Immature natural killer cell (primary cell): ENCODE measurements around the gene TBC1D4. TPM values are rescaled to one million over a fixed set of nuclear protein-coding genes. Genes with fewer than 3 reads are reported as not detected.
"Not testable (repeated sequence)": the region's sequence is repeated elsewhere in the genome, so short reads cannot be mapped to it uniquely, and the experiment has no call there.

Experiments used
- DNase-seq, 3 donors: peaks; one replicate each; pipeline ENCODE4 v3.0.0; 2022; ENCODE audit warnings: mixed read lengths in 1 of 3
- H3K27ac Mint-ChIP-seq, 6 donors: one replicate each; pipeline ENCODE4 v1.8.0; 2020; ENCODE audit warnings: mixed read lengths in 6 of 6, mild to moderate bottlenecking in 5 of 6, inconsistent platforms in 4 of 6, moderate library complexity in 3 of 6
- H3K27me3 Mint-ChIP-seq, 3 donors: one replicate each; pipeline ENCODE4 v1.8.0; 2020 to 2021; ENCODE audit warnings: low read depth in 3 of 3, mild to moderate bottlenecking in 3 of 3, mixed read lengths in 3 of 3, moderate library complexity in 3 of 3, inconsistent platforms in 1 of 3
- H3K36me3 Mint-ChIP-seq, 3 donors: one replicate each; pipeline ENCODE4 v1.8.0; 2020; ENCODE audit warnings: mixed read lengths in 3 of 3, inconsistent platforms in 2 of 3, mild to moderate bottlenecking in 2 of 3
- H3K4me1 Mint-ChIP-seq, 2 donors: one replicate each; pipeline ENCODE4 v1.8.0; 2020; ENCODE audit warnings: inconsistent platforms in 2 of 2, mild to moderate bottlenecking in 2 of 2, mixed read lengths in 2 of 2, moderate library complexity in 1 of 2
- H3K4me3 Mint-ChIP-seq, 5 donors: one replicate each; pipeline ENCODE4 v1.8.0; 2020; ENCODE audit warnings: mild to moderate bottlenecking in 5 of 5, mixed read lengths in 5 of 5, inconsistent platforms in 3 of 5, moderate library complexity in 3 of 5
- H3K9me3 Mint-ChIP-seq, 6 donors: one replicate each; pipeline ENCODE4 v1.8.0; 2020; ENCODE audit warnings: mild to moderate bottlenecking in 6 of 6, mixed read lengths in 6 of 6, inconsistent platforms in 4 of 6, moderate library complexity in 3 of 6
- polyA plus RNA-seq, 3 donors: library from polyadenylated mRNA; unstranded; fragments of 300-500 nt; fragmentation: Illumina TruSeq; gene quantifications; one replicate each; pipeline ENCODE4 v1.2.3, GENCODE V29; 2021

Gene TBC1D4
- polyA plus RNA-seq, 3 donors from 2014 or later: 0.86 to 1.5 (median 1.2) TPM

DNA sequence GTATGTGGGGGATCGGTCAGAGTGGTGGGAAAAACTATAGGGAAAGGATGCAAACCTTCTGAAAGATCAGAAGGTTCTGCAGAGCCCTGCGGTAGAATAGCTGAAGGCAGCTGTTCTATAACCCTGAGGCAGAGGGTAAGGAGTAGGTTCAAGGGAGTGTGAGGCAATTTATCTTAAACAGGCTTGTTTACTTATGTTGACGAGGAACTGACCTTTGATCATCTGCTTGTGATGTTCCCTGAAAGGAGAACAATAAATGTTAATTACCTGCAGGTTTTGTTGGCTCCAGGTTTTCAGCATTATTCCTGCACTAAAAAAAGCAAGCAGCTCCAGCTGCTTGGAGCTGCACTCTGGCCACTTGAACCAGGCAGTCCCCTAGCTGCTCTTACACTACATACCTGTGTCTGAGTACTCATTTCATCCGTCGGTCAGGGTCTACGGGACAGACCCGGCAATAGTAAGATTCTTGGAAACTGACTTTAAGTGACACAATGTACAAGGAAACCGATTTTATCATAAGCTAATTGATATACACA, 202.1 kb downstream of the TBC1D4 start:
- no peaks in the 10 kb centered on the region for H3K36me3 Mint-ChIP-seq
- peaks cover 0 to 2% (median 2%) of the 10 kb centered on the region in 3 donors for H3K27me3 Mint-ChIP-seq
- peaks cover 0 to 9% (median under 1%) of the 10 kb centered on the region in 6 donors for H3K9me3 Mint-ChIP-seq
- H3K27ac Mint-ChIP-seq: no peak overlapping the region
- DNase-seq: no peak
- no peak overlapping the region for H3K4me3 Mint-ChIP-seq
- H3K4me1 Mint-ChIP-seq: no peaks in the 10 kb centered on the region

DNA sequence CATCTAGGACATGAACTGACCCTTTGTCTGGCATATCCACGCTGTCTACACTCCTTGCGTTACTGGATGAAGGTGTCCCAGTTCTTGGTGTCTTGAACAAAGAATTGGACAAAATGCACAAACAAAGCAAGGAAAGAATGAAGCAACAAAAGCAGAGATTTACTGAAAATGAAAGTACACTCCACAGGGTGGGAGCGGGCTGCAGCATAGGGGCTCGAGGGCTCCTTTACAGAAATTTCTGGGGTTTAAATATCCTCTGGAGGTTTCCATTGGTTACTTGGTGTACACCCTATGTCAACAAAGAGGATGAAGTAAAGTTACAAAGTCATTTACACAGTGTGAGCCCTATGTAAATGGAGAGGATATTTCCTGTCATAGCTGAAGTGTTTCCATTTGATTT, 208.3 kb downstream of the TBC1D4 start:
- H3K27ac Mint-ChIP-seq, H3K4me1 Mint-ChIP-seq, H3K27me3 Mint-ChIP-seq, H3K4me3 Mint-ChIP-seq, H3K36me3 Mint-ChIP-seq, H3K9me3 Mint-ChIP-seq, DNase-seq: not testable (repeated sequence)

DNA sequence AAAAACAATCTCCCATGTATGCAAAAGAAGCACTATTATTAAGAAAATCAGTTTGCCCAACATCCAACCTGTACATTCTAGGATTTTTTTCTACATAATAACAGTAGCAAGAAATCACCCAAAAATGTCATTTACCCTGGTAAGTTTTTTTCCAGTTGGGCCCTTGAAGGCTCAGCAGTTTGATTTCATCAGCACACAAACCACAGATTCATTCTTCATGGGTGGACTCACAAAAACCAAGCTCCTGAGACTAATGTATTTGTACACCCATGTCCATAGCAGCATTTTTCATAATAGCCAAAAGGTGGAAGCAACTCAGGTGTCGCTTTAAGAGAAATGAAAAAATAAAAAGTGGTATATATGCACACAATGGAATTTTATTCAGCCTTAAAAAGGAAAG, 210.1 kb downstream of the TBC1D4 start:
- peaks cover 0 to 3% (median under 1%) of the 10 kb centered on the region in 6 donors for H3K9me3 Mint-ChIP-seq
- DNase-seq: no peak
- no peaks in the 10 kb centered on the region for H3K27me3 Mint-ChIP-seq
- H3K4me1 Mint-ChIP-seq: no peaks in the 10 kb centered on the region
- H3K4me3 Mint-ChIP-seq: no peak overlapping the region
- no peaks in the 10 kb centered on the region for H3K36me3 Mint-ChIP-seq
- no peak overlapping the region for H3K27ac Mint-ChIP-seq

DNA sequence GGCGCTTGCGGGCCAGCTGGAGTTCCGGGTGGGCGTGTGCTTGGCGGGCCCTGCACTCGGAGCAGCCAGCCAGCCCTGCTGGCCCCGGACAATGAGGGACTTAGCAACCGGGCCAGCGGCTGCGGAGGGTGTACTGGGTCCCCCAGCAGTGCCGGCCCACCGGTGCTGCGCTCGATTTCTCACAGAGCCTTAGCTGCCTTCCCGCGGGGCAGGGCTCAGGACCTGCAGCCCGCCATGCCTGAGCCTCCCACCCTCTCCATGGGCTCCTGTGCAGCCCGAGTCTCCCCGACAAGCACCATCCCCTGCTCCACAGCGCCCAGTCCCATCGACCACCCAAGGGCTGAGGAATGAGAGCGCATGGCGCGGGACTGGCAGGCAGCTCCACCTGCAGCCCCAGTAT, 213.5 kb downstream of the TBC1D4 start:
- H3K4me3 Mint-ChIP-seq, H3K27ac Mint-ChIP-seq, DNase-seq, H3K9me3 Mint-ChIP-seq, H3K27me3 Mint-ChIP-seq, H3K36me3 Mint-ChIP-seq, H3K4me1 Mint-ChIP-seq: not testable (repeated sequence)

DNA sequence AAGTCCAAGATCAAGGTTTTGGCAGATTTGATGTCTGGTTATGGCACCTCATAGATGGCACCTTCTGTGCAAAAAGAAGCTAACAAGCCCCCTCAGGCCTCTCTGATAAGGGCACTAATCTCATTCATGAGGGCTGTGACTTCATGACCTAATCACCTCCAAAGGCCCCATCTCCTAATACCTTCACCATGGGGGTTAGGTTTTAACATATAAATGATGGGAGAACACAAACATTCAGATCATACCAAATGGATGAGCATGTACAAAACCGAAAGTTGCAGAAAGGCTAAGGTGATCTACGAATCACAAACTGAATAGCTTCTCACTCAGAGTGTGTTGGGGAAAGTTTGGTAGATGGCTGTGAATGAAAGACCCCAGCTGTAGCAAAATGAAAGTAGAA, 217.4 kb downstream of the TBC1D4 start:
- Mint-ChIP-seq H3K36me3 (no peaks in the 10 kb centered on the region), H3K27me3 (peaks cover 0 to 1% (median 0%) of the 10 kb centered on the region in 3 donors), H3K4me1 (no peaks in the 10 kb centered on the region), H3K27ac (no peak overlapping the region), H3K4me3 (no peak overlapping the region), H3K9me3 (no peaks in the 10 kb centered on the region)
- no peak for DNase-seq

DNA sequence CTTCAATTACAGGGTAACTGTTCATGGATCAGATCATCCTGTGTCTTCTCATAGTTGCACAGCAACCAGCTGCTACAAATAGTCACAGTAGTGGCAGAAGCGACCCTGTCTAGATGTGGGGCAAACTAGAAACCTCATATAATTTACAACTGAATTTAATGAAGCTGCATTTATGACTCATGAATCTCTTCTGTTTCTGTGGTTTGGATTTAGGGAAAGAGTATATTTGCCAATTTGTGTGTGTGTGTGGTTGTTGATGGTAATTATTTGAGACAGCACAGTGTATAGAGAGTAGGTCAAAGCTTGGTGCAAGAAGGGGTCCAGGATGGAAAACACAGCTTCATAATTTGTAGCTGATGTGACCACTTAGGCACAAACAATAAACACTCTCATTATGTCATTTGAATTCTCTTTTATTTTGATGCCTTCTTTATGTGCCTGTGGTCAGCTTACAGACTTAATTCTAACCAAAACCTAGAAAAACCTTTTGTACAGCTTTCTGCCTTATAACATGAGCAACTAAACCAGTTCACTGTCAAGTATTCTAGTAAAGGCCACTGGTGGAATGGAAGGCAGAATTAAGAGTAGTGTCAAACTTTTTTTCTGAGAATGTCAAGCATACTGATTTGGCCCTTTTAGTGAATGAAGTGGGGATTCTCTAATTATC, 218.1 kb downstream of the TBC1D4 start:
- no peak overlapping the region for H3K27ac Mint-ChIP-seq
- no peak overlapping the region for H3K4me3 Mint-ChIP-seq
- no peaks in the 10 kb centered on the region for H3K4me1 Mint-ChIP-seq
- no peaks in the 10 kb centered on the region for H3K36me3 Mint-ChIP-seq
- no peak for DNase-seq
- peaks cover 0 to 1% (median 0%) of the 10 kb centered on the region in 3 donors for H3K27me3 Mint-ChIP-seq
- no peaks in the 10 kb centered on the region for H3K9me3 Mint-ChIP-seq

DNA sequence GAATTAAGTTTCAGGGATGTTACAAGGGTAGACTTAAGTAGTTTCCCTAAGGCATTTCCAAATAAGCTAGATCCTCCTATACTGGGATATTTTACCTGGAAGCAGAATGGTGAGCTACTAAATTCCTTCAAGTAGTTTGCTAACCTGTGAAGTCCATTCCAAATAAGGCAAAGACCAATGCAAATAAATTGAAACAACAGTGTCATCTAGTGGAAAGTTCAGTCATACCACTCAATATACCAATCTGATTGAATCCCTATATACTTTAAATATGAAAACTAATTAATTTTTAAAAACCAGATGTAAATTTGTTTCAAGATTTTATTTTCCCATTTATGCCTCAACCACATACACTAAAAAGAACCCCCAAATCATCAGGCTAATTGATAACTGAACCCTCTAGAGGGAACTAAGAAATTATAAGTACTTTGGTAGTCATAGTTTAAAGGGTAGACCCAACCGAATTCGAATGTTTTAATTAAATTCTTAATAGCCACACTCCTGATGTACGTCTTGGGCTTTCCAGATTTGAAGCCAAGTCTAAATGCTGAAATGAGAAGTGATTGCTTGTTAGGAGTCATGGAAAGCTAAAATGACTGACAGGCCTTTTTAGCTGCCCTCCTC, 223.7 kb downstream of the TBC1D4 start:
- H3K36me3 Mint-ChIP-seq: no peaks in the 10 kb centered on the region
- H3K4me1 Mint-ChIP-seq: no peaks in the 10 kb centered on the region
- no peaks in the 10 kb centered on the region for H3K9me3 Mint-ChIP-seq
- H3K27me3 Mint-ChIP-seq: peaks cover 1 to 4% (median 3%) of the 10 kb centered on the region in 3 donors
- H3K27ac Mint-ChIP-seq: no peak overlapping the region
- H3K4me3 Mint-ChIP-seq: no peak overlapping the region
- DNase-seq: no peak

DNA sequence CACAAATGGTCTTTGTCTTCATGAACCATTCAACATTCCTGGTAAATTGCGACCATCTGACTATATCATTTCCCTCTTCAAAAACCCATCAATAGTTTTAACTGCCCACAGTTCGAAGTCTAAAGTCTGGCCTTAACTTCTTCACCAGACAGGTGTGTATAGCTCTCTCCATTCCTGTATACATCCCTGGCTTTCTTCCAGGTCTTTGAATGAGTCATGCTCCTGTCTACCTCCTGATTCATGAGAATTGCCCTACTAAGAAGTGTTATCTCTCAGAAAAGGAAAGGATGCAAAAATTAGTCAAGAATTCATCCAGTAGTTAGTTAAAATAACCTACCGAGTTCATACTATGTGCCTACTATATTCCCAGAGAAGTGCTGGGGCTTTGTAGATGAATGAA, 225.0 kb downstream of the TBC1D4 start:
- H3K27me3 Mint-ChIP-seq: peaks cover 2 to 4% (median 4%) of the 10 kb centered on the region in 3 donors
- H3K9me3 Mint-ChIP-seq: no peaks in the 10 kb centered on the region
- no peak overlapping the region for H3K4me3 Mint-ChIP-seq
- H3K27ac Mint-ChIP-seq: no peak overlapping the region
- no peaks in the 10 kb centered on the region for H3K4me1 Mint-ChIP-seq
- DNase-seq: no peak
- H3K36me3 Mint-ChIP-seq: no peaks in the 10 kb centered on the region

DNA sequence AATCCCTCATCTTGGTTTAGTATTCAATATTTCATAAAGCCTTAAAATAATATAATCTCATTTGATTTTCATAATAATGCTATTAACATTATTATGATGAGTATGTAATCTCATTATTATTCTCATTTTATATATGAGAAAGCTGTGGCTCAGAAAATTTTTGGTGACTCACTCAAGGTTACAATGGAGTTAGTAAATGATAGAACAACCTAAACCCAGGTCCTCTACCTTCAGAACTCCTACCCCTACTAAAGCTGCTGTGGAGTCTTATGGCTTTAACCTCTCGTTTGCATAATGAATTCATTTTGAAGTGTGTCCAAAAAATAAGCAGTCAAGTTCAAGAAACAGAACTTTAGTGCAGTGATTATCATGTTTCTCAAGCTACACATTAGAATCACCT, 226.3 kb downstream of the TBC1D4 start:
- peaks cover 1 to 4% (median 4%) of the 10 kb centered on the region in 3 donors for H3K27me3 Mint-ChIP-seq
- no peak for DNase-seq

DNA sequence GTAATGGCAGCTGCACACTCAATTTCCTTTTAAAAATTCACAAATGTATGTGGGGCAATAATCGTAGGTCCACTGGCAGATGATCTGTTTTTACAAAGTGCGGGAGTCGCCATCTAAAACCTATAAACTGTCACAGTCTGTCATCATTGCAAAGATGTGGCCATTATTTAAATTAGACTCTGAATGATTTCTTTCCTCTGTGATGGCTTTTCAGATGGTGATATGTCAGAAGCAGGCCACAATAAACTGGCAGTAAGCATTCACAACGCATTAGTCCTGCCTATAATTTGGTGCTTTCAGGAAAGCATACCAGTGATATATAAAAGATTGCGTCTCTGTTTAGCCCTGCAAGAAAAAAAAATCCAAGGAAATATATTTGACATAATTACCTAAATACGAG, 226.8 kb downstream of the TBC1D4 start:
- Mint-ChIP-seq H3K27me3 (peaks cover 1 to 4% (median 4%) of the 10 kb centered on the region in 3 donors), H3K4me3 (no peak overlapping the region)

More for the DNA sequence above, 226.3 kb downstream of the TBC1D4 start:
- Mint-ChIP-seq H3K4me3 (no peak overlapping the region), H3K36me3 (no peaks in the 10 kb centered on the region), H3K4me1 (no peaks in the 10 kb centered on the region), H3K27ac (no peak overlapping the region), H3K9me3 (no peaks in the 10 kb centered on the region)

DNA sequence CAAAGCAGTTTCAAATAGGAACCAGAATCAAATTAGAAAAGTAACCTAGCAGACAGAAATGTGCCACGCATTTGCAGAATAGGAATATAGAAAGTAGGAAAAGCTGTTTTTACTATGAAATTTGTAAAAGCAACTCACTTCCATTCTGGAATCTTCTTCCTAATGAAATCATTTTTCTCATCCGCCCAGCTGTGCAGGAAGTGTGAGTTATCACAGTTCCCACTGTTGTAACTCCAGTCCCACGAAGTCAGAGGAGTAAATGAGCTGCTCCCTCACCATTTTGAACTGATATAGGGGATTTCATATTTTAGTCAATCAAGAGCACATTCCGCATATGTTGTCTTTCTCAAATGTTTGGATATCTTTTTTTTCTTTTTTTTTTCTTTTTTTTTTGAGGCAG, 230.8 kb downstream of the TBC1D4 start:
- Mint-ChIP-seq H3K4me3 (no peak overlapping the region), H3K27me3 (peaks cover 1 to 8% (median 4%) of the 10 kb centered on the region in 3 donors), H3K27ac (no peak overlapping the region), H3K4me1 (no peaks in the 10 kb centered on the region), H3K9me3 (no peaks in the 10 kb centered on the region), H3K36me3 (no peaks in the 10 kb centered on the region)
- no peak for DNase-seq

More for the DNA sequence above, 226.8 kb downstream of the TBC1D4 start:
- DNase-seq: no peak
- Mint-ChIP-seq H3K36me3 (no peaks in the 10 kb centered on the region), H3K4me1 (no peaks in the 10 kb centered on the region), H3K9me3 (no peaks in the 10 kb centered on the region), H3K27ac (no peak overlapping the region)

DNA sequence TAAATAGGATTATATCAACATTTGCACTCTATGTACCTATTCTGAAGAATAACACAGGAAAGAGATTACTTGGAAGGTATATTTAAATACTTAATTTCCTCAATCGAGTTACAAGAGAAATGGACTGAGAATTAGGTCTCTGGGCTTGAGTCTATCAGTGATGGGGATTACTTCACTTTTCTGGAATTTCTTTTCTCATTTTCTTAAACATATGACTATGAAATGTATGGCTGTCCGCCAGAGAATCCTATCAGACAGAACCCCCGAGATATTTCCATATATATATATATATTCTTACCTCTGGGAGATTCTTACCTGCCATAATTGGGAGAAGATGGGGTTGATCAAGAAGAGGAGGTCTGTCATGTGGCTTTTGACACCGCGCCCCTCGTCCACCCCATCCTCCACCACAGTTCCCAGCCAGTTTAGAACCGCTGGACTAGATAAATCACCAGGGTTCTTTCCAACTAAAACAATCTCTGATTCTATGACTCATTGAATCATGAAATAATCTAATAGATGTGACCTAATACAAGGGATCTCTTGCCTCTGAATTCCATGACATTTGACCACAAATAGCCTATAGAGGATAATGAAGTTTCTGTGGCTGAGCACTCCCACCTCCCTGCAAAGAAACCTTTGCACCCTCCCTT, 231.3 kb downstream of the TBC1D4 start:
- peaks cover 1 to 10% (median 4%) of the 10 kb centered on the region in 3 donors for H3K27me3 Mint-ChIP-seq
- no peak overlapping the region for H3K27ac Mint-ChIP-seq
- H3K4me1 Mint-ChIP-seq: no peaks in the 10 kb centered on the region
- no peak for DNase-seq
- no peak overlapping the region for H3K4me3 Mint-ChIP-seq
- H3K9me3 Mint-ChIP-seq: peaks cover 0 to 4% (median 0%) of the 10 kb centered on the region in 6 donors
- H3K36me3 Mint-ChIP-seq: no peaks in the 10 kb centered on the region

DNA sequence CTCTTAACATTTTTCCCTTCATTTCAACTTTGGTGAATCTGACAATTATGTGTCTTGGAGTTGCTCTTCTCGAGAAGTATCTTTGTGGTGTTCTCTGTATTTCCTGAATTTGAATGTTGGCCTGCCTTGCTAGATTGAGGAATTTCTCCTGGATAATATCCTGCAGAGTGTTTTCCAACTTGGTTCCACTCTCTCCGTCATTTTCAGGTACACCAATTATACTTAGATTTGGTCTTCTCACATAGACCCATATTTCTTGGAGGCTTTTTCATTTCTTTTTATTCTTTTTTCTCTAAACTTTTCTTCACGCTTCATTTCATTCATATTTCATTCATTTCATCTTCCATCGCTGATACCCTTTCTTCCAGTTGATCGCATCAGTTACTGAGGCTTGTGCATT, 236.4 kb downstream of the TBC1D4 start:
- not testable (repeated sequence) for H3K9me3 Mint-ChIP-seq, H3K36me3 Mint-ChIP-seq, H3K27ac Mint-ChIP-seq, H3K4me1 Mint-ChIP-seq, H3K4me3 Mint-ChIP-seq, H3K27me3 Mint-ChIP-seq, DNase-seq

DNA sequence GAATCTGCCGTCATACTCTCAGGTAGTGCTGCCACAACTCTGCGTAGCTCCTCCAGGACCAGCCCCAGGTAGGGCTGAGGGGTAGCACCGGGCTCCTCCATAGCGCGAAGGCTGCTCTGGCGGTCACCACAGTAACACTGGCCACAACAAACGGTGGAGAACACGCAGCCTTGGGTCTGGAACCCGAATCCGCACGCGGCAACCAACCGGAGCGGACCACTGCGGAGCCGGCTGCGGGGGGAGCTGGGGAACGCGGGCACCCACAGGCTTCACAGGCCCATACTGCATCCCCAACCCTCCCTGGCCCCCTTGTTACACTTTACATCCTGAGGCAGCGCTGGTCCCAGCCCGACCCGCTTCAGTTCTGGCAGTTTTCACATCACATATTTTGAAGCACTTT, 241.7 kb downstream of the TBC1D4 start:
- H3K36me3 Mint-ChIP-seq, H3K27ac Mint-ChIP-seq, H3K9me3 Mint-ChIP-seq, H3K4me1 Mint-ChIP-seq, H3K4me3 Mint-ChIP-seq, H3K27me3 Mint-ChIP-seq, DNase-seq: not testable (repeated sequence)
